HepG2 (cell line): ENCODE results near the gene HS6ST1. TPM values are rescaled to one million over a fixed set of nuclear protein-coding genes. Genes with fewer than 3 reads are reported as not detected.

Experiments used
- AKNA ChIP-seq: sonication (generic); formaldehyde crosslinking; IDR thresholded peaks from 2 replicates; pipeline ENCODE4 v1.4.0; 2020; ENCODE audit warnings: missing genetic modification reagents, borderline replicate concordance
- ETV6 ChIP-seq: sonication (generic); formaldehyde crosslinking; conservative IDR thresholded peaks from 2 replicates; pipeline ENCODE4 v1.4.0; 2020; ENCODE audit warnings: missing genetic modification reagents
- KDM6A ChIP-seq: IDR thresholded peaks from 2 replicates; pipeline ENCODE4 v1.6.1; 2016; ENCODE audit warnings: low read depth
- MLX ChIP-seq: IDR thresholded peaks from 2 replicates; pipeline ENCODE4 v1.6.1; 2016
- MLXIP ChIP-seq: sonication (generic); formaldehyde crosslinking; IDR thresholded peaks from 2 replicates; pipeline ENCODE4 v1.9.0; 2021; ENCODE audit warnings: missing genetic modification reagents, borderline replicate concordance
- NFKBIZ ChIP-seq: IDR thresholded peaks from 2 replicates; pipeline ENCODE4 v1.6.1; 2018; ENCODE audit warnings: missing genetic modification reagents, missing compliant biosample characterization
- NRL ChIP-seq: sonication (generic); formaldehyde crosslinking; IDR thresholded peaks from 2 replicates; pipeline ENCODE4 v1.5.0; 2020; ENCODE audit warnings: missing genetic modification reagents, mild to moderate bottlenecking, moderate library complexity, borderline replicate concordance
- PAWR ChIP-seq: sonication (generic); formaldehyde crosslinking; IDR thresholded peaks from 2 replicates; pipeline ENCODE4 v1.4.0; 2020; ENCODE audit warnings: missing genetic modification reagents, mild to moderate bottlenecking, borderline replicate concordance
- PLSCR1 ChIP-seq: sonication (generic); formaldehyde crosslinking; IDR thresholded peaks from 2 replicates; pipeline ENCODE4 v1.5.0; 2020; ENCODE audit warnings: missing genetic modification reagents, mild to moderate bottlenecking, borderline replicate concordance
- PRPF4 ChIP-seq: fragments of 200-400 bp; formaldehyde crosslinking; IDR thresholded peaks from 2 replicates; pipeline ENCODE4 v1.6.1; 2016; ENCODE audit warnings: low read length, low read depth; ENCODE audit not compliant: poor library complexity, severe bottlenecking
- SP140L ChIP-seq: sonication (generic); formaldehyde crosslinking; IDR thresholded peaks from 2 replicates; pipeline ENCODE4 v1.4.0; 2020; ENCODE audit warnings: missing genetic modification reagents, borderline replicate concordance
- SRY ChIP-seq: sonication (generic); formaldehyde crosslinking; IDR thresholded peaks from 2 replicates; pipeline ENCODE4 v1.8.0; 2022; ENCODE audit warnings: mild to moderate bottlenecking, missing genetic modification reagents
- ZBTB44 ChIP-seq: sonication (generic); formaldehyde crosslinking; IDR thresholded peaks from 2 replicates; pipeline ENCODE4 v1.4.0; 2020; ENCODE audit warnings: missing genetic modification reagents
- ZNF260 ChIP-seq: sonication (generic); formaldehyde crosslinking; IDR thresholded peaks from 2 replicates; pipeline ENCODE4 v1.4.0; 2020; ENCODE audit warnings: missing genetic modification reagents, low read depth, mild to moderate bottlenecking, borderline replicate concordance
- ZNF557 ChIP-seq: sonication (generic); formaldehyde crosslinking; IDR thresholded peaks from 2 replicates; pipeline ENCODE4 v1.4.0; 2020; ENCODE audit warnings: missing genetic modification reagents
- ZNF558 ChIP-seq: sonication (generic); formaldehyde crosslinking; IDR thresholded peaks from 2 replicates; pipeline ENCODE4 v1.9.0; 2022; ENCODE audit warnings: mild to moderate bottlenecking, missing genetic modification reagents, borderline replicate concordance
- ZNF761 ChIP-seq: sonication (generic); formaldehyde crosslinking; conservative IDR thresholded peaks from 2 replicates; pipeline ENCODE4 v1.4.0; 2020; ENCODE audit warnings: mild to moderate bottlenecking, missing genetic modification reagents
- polyA plus RNA-seq, 8 experiments: library from polyadenylated mRNA; depleted of rRNA in 3 of 8; stranded (reverse) in 7 of 8; unstranded in 1 of 8; fragments of >200 nt; fragmentation: Illumina TruSeq in 4 of 8; extraction: Trizol in 4 of 8; gene quantifications; 2 replicates each; pipeline versions ENCODE4 v1.2.1 to v1.2.3, GENCODE V29; 2011 to 2016; ENCODE audit warnings: low read depth in 4 of 8, missing spikeins in 1 of 8, mixed read lengths in 1 of 8; ENCODE audit not compliant: insufficient read depth in 1 of 8
- total RNA-seq, 5 experiments: library from RNA; depleted of rRNA; stranded (reverse); fragments of >200 nt; fragmentation: Illumina TruSeq; extraction: Trizol; gene quantifications; 2 replicates each; pipeline ENCODE4 v1.2.3, GENCODE V29; 2016; ENCODE audit warnings: low read depth in 1 of 5

Gene HS6ST1
- total and polyA plus RNA-seq, 2 of the 13 experiments (the other 11 are each of a cell fraction or from before 2014, with no cell fraction given) = 34.5 to 84.6 TPM

GRCh38 chr2:128232965-128233789, 85.5 kb downstream of the HS6ST1 start (continued):
- TF ChIP-seq ZBTB44 (peak; percentile 76; the same call in 1 of the 2 replicates), ETV6 (CRISPR knock-in tag) (peak; percentile 47; the same call in 1 of the 2 replicates), SP140L (CRISPR knock-in tag) (no peak), ZNF761 (peak; percentile 90), ZNF558 (CRISPR knock-in tag) (no peak; the same call in 1 of the 2 replicates), NFKBIZ (no peak; the same call in none of the 2 replicates), MLXIP (CRISPR knock-in tag) (no peak), AKNA (CRISPR knock-in tag) (no peak), PRPF4 (no peak), ZNF557 (0 out of 2 replicates have a peak, but pooled peaks have one; percentile 62), MLX (CRISPR knock-in tag) (no peak), PLSCR1 (0 out of 2 replicates have a peak, but pooled peaks have one; percentile 22), ZNF260 (CRISPR knock-in tag) (no peak), SRY (0 out of 2 replicates have a peak, but pooled peaks have one; percentile 84), NRL (CRISPR knock-in tag) (peak; percentile 94), KDM6A (CRISPR knock-in tag) (no peak), PAWR (CRISPR knock-in tag) (0 out of 2 replicates have a peak, but pooled peaks have one; percentile 15)
